ENCODE data around the gene CNIH4. TPM values are rescaled to one million over a fixed set of nuclear protein-coding genes. Genes with fewer than 3 reads are reported as not detected.

The CNIH4 gene
- polyA plus RNA-seq, 2 of the 4 experiments (the other 2 are of a cell fraction): 102 to 104 TPM

GRCh38 chr1:224380003-224380402 is 23.3 kb downstream of the CNIH4 start:
- DNase-seq (ENCODE audit: low read depth in 1 of 2, low spot score in 1 of 2): no peak
- no peak for FAIRE-seq
- TF ChIP-seq MAFK (IDR thresholded peaks at IDR 0.05; ENCODE audit: partially characterized antibody) (no peak), SREBF2 (IDR thresholded peaks at IDR 0.05) (no peak), RCOR1 (IDR thresholded peaks at IDR 0.05; ENCODE audit: low read depth, low read length) (no peak), ZSCAN20 (CRISPR knock-in tag; IDR thresholded peaks at IDR 0.05) (no peak), FOSL2 (IDR thresholded peaks at IDR 0.05) (no peak), FOSL2 (CRISPR knock-in tag; IDR thresholded peaks at IDR 0.05) (no peak), EHF (CRISPR knock-in tag; IDR thresholded peaks at IDR 0.05) (no peak), RFX5 (IDR thresholded peaks at IDR 0.05) (no peak), SMC3 (IDR thresholded peaks at IDR 0.05) (no peak), USF2 (IDR thresholded peaks at IDR 0.05) (no peak)
- no peak for ATAC-seq
- CTCF ChIA-PET: no interaction called here
- POLR2A ChIA-PET: no interaction called here
- Histone ChIP-seq H3K4me1 (peaks cover 4% of the 10 kb centered on the region; the same call in 1 of the 3 replicates), H3K27ac (no peak overlapping the region), H3K4me3 (no peak overlapping the region), H3K9me3 (no peaks in the 10 kb centered on the region), H3K4me2 (no peak overlapping the region)
- WGBS (ENCODE audit: missing lambda C conversion rate): 80% methylated on average over 4 of the region's 4 CpGs

- no peak overlapping the region for H3K4me3 ChIP-seq
- FAIRE-seq: no peak
- POLR2A ChIA-PET: no interaction called here
- H3K9me3 ChIP-seq: no peaks in the 10 kb centered on the region
- TF ChIP-seq POLR2A (IDR thresholded peaks at IDR 0.05; ENCODE audit: low read length) (no peak), FOXS1 (CRISPR knock-in tag; IDR thresholded peaks at IDR 0.05) (no peak)
- WGBS (ENCODE audit: missing lambda C conversion rate): 88% methylated on average over 4 of the region's 4 CpGs
- ATAC-seq: no peak
- no peak for DNase-seq (ENCODE audit: low read depth in 1 of 2, low spot score in 1 of 2)
- peaks cover 4% of the 10 kb centered on the region; the same call in 1 of the 3 replicates for H3K4me1 ChIP-seq
- H3K4me2 ChIP-seq: no peak overlapping the region
- CTCF ChIA-PET: no interaction called here
- no peak overlapping the region for H3K27ac ChIP-seq
Measured at GRCh38 chr1:224381880-224382548, 25.3 kb downstream of the CNIH4 start.

GRCh38 chr1:224383218-224383617 is 26.5 kb downstream of the CNIH4 start:
- ChIA-PET CTCF (interaction anchor here (1.1 to 1.5 kb wide), 2 partner anchors 33 to 74 kb away, joined by 3 to 4 read pairs; no protein-coding TSS in a partner anchor), POLR2A (no interaction called here)
- Histone ChIP-seq H3K27ac (no peak overlapping the region), H3K4me3 (no peak overlapping the region), H3K4me2 (no peak overlapping the region), H3K9me3 (no peaks in the 10 kb centered on the region), H3K4me1 (no peaks in the 10 kb centered on the region)
- 91% methylated on average over 3 of the region's 3 CpGs for WGBS (ENCODE audit: missing lambda C conversion rate)
- TF ChIP-seq POLR2AphosphoS2 (conservative IDR thresholded peaks at IDR 0.05; ENCODE audit: low read length) (no peak), BHLHE40 (IDR thresholded peaks at IDR 0.05; ENCODE audit: low read depth, low read length) (no peak), ELK1 (IDR thresholded peaks at IDR 0.05; ENCODE audit: low read depth, low read length) (no peak), GATA3 (IDR thresholded peaks at IDR 0.05; ENCODE audit: borderline replicate concordance) (no peak), MAFK (IDR thresholded peaks at IDR 0.05; ENCODE audit: partially characterized antibody) (no peak), E2F6 (IDR thresholded peaks at IDR 0.05; ENCODE audit: borderline replicate concordance, low read depth) (no peak), HEYL (CRISPR knock-in tag; IDR thresholded peaks at IDR 0.05) (no peak), USF2 (IDR thresholded peaks at IDR 0.05) (no peak), HOXB13 (CRISPR knock-in tag; IDR thresholded peaks at IDR 0.05; ENCODE audit: low read depth) (no peak), BCL3 (IDR thresholded peaks at IDR 0.05) (no peak), CBX2 (IDR thresholded peaks at IDR 0.05; ENCODE audit: borderline replicate concordance, low read depth) (no peak), NFE2L2 (conservative IDR thresholded peaks at IDR 0.05; ENCODE audit: low read length) (no peak)
- ATAC-seq (no peak), FAIRE-seq (no peak), DNase-seq (ENCODE audit: low read depth in 1 of 2, low spot score in 1 of 2) (no peak)
